Mucosa of stomach (tissue), 1 donor: Measurements from ENCODE around the gene RAB43.

Source experiments
- H3K27me3 ChIP-seq: one replicate; pipeline ENCODE4 v1.7.0; 2013; ENCODE audit warnings: mild to moderate bottlenecking, low read length; ENCODE audit not compliant: control insufficient read depth, insufficient read depth
- H3K36me3 ChIP-seq: one replicate; pipeline ENCODE4 v1.7.0; 2013; ENCODE audit warnings: low read length; ENCODE audit not compliant: control insufficient read depth, insufficient read depth
- H3K4me1 ChIP-seq: one replicate; pipeline ENCODE4 v1.7.0; 2013; ENCODE audit warnings: mild to moderate bottlenecking, low read length; ENCODE audit not compliant: control insufficient read depth, insufficient read depth
- H3K4me3 ChIP-seq: one replicate; pipeline ENCODE4 v1.7.0; 2013; ENCODE audit warnings: low read length
- H3K9ac ChIP-seq: one replicate; pipeline ENCODE4 v1.7.0; 2013; ENCODE audit warnings: mild to moderate bottlenecking, low read length, moderate library complexity
- H3K9me3 ChIP-seq: one replicate; pipeline ENCODE4 v1.7.0; 2013; ENCODE audit warnings: mild to moderate bottlenecking, low read length, moderate library complexity; ENCODE audit not compliant: control insufficient read depth
- donor health status: Pancreatic carcinoma.

The RAB43 gene

GRCh38 chr3:129061888-129062834 lies 59.4 kb downstream of the RAB43 start:
- Histone ChIP-seq H3K27me3 (no peaks in the 10 kb centered on the region), H3K36me3 (no peaks in the 10 kb centered on the region), H3K9me3 (no peaks in the 10 kb centered on the region), H3K4me1 (peaks cover 40% of the 10 kb centered on the region), H3K9ac (no peak overlapping the region), H3K4me3 (no peak overlapping the region)

GRCh38 chr3:129061023-129061887 lies 60.3 kb downstream of the RAB43 start:
- no peaks in the 10 kb centered on the region for H3K27me3 ChIP-seq
- no peaks in the 10 kb centered on the region for H3K36me3 ChIP-seq
- no peaks in the 10 kb centered on the region for H3K9me3 ChIP-seq
- no peak overlapping the region for H3K9ac ChIP-seq
- peaks cover 49% of the 10 kb centered on the region for H3K4me1 ChIP-seq
- H3K4me3 ChIP-seq = no peak overlapping the region

GRCh38 chr3:129060276-129061022 lies 61.2 kb downstream of the RAB43 start, which contains the start of gene GP9:
GP9 (plus strand) TSS chr3:129060779; CDS start chr3:129061740, 961 bp downstream.
- no peak within 1 kb of the TSS for H3K4me3 ChIP-seq
- peaks cover 49% of the 10 kb centered on the region for H3K4me1 ChIP-seq
- no peaks in the 10 kb centered on the region for H3K36me3 ChIP-seq
- no peaks in the 10 kb centered on the region for H3K9me3 ChIP-seq
- no peak within 1 kb of the TSS for H3K9ac ChIP-seq
- no peaks in the 10 kb centered on the region for H3K27me3 ChIP-seq

- no peaks in the 10 kb centered on the region for H3K9me3 ChIP-seq
- H3K4me3 ChIP-seq = no peak overlapping the region
- H3K36me3 ChIP-seq = no peaks in the 10 kb centered on the region
- H3K4me1 ChIP-seq = peaks cover 46% of the 10 kb centered on the region
- H3K27me3 ChIP-seq = no peaks in the 10 kb centered on the region
- H3K9ac ChIP-seq = no peak overlapping the region
Observed at GRCh38 chr3:129059311-129059958, 62.2 kb downstream of the RAB43 start.

GRCh38 chr3:129058441-129059200 lies 63.0 kb downstream of the RAB43 start:
- no peaks in the 10 kb centered on the region for H3K36me3 ChIP-seq
- H3K4me1 ChIP-seq = peaks cover 44% of the 10 kb centered on the region
- H3K9ac ChIP-seq = no peak overlapping the region
- no peaks in the 10 kb centered on the region for H3K27me3 ChIP-seq
- H3K9me3 ChIP-seq = no peaks in the 10 kb centered on the region
- no peak overlapping the region for H3K4me3 ChIP-seq

- Histone ChIP-seq H3K36me3 (no peaks in the 10 kb centered on the region), H3K4me1 (peaks cover 53% of the 10 kb centered on the region), H3K9ac (no peak overlapping the region), H3K27me3 (no peaks in the 10 kb centered on the region), H3K9me3 (no peaks in the 10 kb centered on the region), H3K4me3 (no peak overlapping the region)
Observed at GRCh38 chr3:129057249-129057648, 64.4 kb downstream of the RAB43 start.

- Histone ChIP-seq H3K4me1 (peaks cover 55% of the 10 kb centered on the region), H3K9ac (no peak overlapping the region), H3K27me3 (no peaks in the 10 kb centered on the region), H3K36me3 (no peaks in the 10 kb centered on the region), H3K4me3 (no peak overlapping the region), H3K9me3 (no peaks in the 10 kb centered on the region)
Observed at GRCh38 chr3:129056451-129057173, 65.0 kb downstream of the RAB43 start.

GRCh38 chr3:129054605-129055104 lies 66.9 kb downstream of the RAB43 start:
- no peak overlapping the region for H3K4me3 ChIP-seq
- peak overlapping the region; percentile 61 for H3K9ac ChIP-seq
- no peaks in the 10 kb centered on the region for H3K9me3 ChIP-seq
- no peaks in the 10 kb centered on the region for H3K27me3 ChIP-seq
- no peaks in the 10 kb centered on the region for H3K36me3 ChIP-seq
- peaks cover 69% of the 10 kb centered on the region for H3K4me1 ChIP-seq

GRCh38 chr3:129052675-129053074 lies 68.9 kb downstream of the RAB43 start:
- Histone ChIP-seq H3K4me1 (peaks cover 57% of the 10 kb centered on the region), H3K9me3 (no peaks in the 10 kb centered on the region), H3K9ac (peak overlapping the region; percentile 58), H3K36me3 (no peaks in the 10 kb centered on the region), H3K4me3 (no peak overlapping the region), H3K27me3 (no peaks in the 10 kb centered on the region)

GRCh38 chr3:129051871-129052340 lies 69.7 kb downstream of the RAB43 start:
- Histone ChIP-seq H3K9ac (peak overlapping the region; percentile 58), H3K9me3 (no peaks in the 10 kb centered on the region), H3K36me3 (no peaks in the 10 kb centered on the region), H3K27me3 (no peaks in the 10 kb centered on the region), H3K4me3 (peak overlapping the region; percentile 5), H3K4me1 (peaks cover 57% of the 10 kb centered on the region)
